ENCODE measurements around the gene MR1. TPM values are rescaled to one million over a fixed set of nuclear protein-coding genes. Genes with fewer than 3 reads are reported as not detected.

The MR1 gene
- total RNA-seq, 2 experiments from 2014 or later = 7.9 to 18.3 TPM

DNA sequence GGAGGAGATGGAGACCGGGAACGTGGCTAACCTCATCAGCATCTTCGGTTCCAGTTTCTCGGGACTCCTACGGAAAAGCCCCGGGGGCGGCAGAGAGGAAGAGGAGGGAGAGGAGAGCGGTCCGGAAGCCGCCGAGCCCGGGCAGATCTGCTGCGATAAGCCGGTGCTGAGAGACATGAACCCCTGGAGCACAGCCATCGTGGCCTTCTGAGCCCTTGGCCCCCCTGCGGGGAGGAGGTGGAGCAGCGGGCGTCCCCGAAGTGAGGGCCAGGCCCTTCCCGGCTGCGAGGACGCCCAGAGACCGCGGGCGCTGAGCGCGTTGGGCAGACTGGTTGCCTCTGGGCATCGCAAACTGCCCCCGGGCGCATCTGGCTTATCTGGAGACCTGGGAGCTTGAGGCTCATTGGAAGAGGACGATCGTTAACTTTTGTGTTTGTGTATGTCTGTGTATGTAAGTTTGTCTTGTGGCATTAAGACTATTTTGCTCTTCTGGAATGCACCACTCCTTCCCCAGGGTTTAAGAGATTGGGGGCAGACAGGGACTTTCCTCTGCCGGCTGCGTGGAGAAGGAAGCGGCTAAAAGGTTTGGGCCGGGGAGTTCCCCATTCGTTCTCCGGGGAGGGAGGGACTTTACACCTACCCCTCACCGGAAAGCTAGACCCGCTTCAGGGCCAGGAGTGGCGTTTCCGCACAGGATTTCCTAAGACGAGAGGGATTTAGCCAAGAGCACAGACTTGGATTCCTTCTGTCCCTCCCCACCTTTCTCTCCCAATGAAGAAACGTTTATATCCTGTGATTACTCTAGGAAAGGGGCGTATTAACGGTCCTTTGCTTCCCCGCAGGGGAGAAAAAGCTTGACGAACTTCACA, 56.1 kb downstream of the MR1 start:
- Histone ChIP-seq H3K4me3 (ENCODE audit: low read depth, low read length, poor library complexity, severe bottlenecking) (peak overlapping the region; percentile 81), H3K36me3 (ENCODE audit: insufficient read depth, low read length) (peaks cover 4% of the 10 kb centered on the region; the same call in 1 of the 2 replicates), H3K4me2 (ENCODE audit: low read length) (peak overlapping the region; percentile 97), H2AFZ (ENCODE audit: low read length) (peak overlapping the region; percentile 44; the same call in 1 of the 2 replicates), H4K20me1 (ENCODE audit: insufficient read depth, low read length) (peaks cover 24% of the 10 kb centered on the region), H3K4me1 (ENCODE audit: insufficient read depth, low read length, poor library complexity, severe bottlenecking) (peaks cover 27% of the 10 kb centered on the region), H3K9me2 (ENCODE audit: insufficient read depth, low read length) (no peaks in the 10 kb centered on the region), H3K27ac (ENCODE audit: low read depth, low read length, poor library complexity, severe bottlenecking) (peak overlapping the region; percentile 75), H3K79me2 (ENCODE audit: insufficient read depth, low read depth, low read length) (peaks cover 23% of the 10 kb centered on the region; the same call in 1 of the 2 replicates), H3K9me3 (ENCODE audit: low read length) (no peaks in the 10 kb centered on the region)
- TF ChIP-seq CTCF (conservative IDR thresholded peaks at IDR 0.05; ENCODE audit: low read length) = peak; percentile 1; the same call in 1 of the 2 replicates
- TF ChIP-seq EZH2phosphoT487 (IDR thresholded peaks at IDR 0.05; ENCODE audit: borderline replicate concordance, low read depth, low read length) = no peak
- BruUV-seq (replicated peaks) = TSS peak; percentile 67
- CTCF ChIA-PET (ENCODE audit: unreplicated experiment) = interaction anchor here (1.3 kb wide), 1 partner anchor 15 kb away, joined by 3 read pairs; no protein-coding TSS in a partner anchor
- intact Hi-C loops (cut with micrococcal nuclease; ENCODE audit: unreplicated experiment) = loop anchor here (1.0 to 5.0 kb wide), 4 partner anchors 15 to 67 kb away; partner anchors contain the start of gene STX6
- POLR2A ChIA-PET = interaction anchor here (0.5 to 1.9 kb wide), 15 partner anchors 9 to 303 kb away, joined by 3 to 13 read pairs (median 4); no protein-coding TSS in a partner anchor
- peak; percentile 71 for DNase-seq (ENCODE audit: low spot score)

DNA sequence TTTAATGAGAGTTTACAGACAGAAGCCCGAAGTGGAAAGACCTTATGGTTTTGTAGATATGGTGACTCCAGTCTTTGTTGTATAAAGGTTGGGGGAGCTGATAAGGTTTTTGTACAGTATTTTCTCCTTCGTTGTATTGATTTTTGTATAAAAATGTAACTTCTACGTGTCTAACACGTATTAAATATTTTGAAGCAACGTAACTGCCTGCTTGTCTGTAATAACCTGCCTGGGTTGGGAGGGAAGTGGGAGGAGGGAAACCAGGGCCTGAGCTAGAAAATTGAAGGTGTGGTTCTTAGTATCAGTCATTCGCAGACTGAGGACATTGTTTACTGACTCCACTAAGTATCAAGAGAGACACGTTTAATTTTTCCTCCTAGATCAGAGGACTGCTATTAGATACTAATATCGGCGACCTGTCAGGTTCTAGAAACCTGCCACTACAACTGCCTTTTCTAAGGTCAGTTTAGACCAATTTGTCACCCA, 56.9 kb downstream of the MR1 start:
- DNase-seq (ENCODE audit: low spot score) = peak; percentile 18
- Histone ChIP-seq H3K36me3 (ENCODE audit: insufficient read depth, low read length) (peaks cover 4% of the 10 kb centered on the region; the same call in 1 of the 2 replicates), H3K4me3 (ENCODE audit: low read depth, low read length, poor library complexity, severe bottlenecking) (peak overlapping the region; percentile 81), H3K9me3 (ENCODE audit: low read length) (no peaks in the 10 kb centered on the region), H2AFZ (ENCODE audit: low read length) (no peak overlapping the region), H3K9me2 (ENCODE audit: insufficient read depth, low read length) (no peaks in the 10 kb centered on the region), H3K4me2 (ENCODE audit: low read length) (peak overlapping the region; percentile 97), H3K4me1 (ENCODE audit: insufficient read depth, low read length, poor library complexity, severe bottlenecking) (peaks cover 27% of the 10 kb centered on the region), H3K27ac (ENCODE audit: low read depth, low read length, poor library complexity, severe bottlenecking) (no peak overlapping the region), H4K20me1 (ENCODE audit: insufficient read depth, low read length) (peaks cover 24% of the 10 kb centered on the region), H3K79me2 (ENCODE audit: insufficient read depth, low read depth, low read length) (peaks cover 23% of the 10 kb centered on the region; the same call in 1 of the 2 replicates)
- intact Hi-C loops (cut with micrococcal nuclease; ENCODE audit: unreplicated experiment) = loop anchor here (1.0 kb wide), 1 partner anchor 15 kb away; no protein-coding TSS in a partner anchor
- BruUV-seq (replicated peaks) = no TSS peak
- POLR2A ChIA-PET = interaction anchor here (0.5 to 1.9 kb wide), 16 partner anchors 8 to 304 kb away, joined by 3 to 13 read pairs (median 4); no protein-coding TSS in a partner anchor
- CTCF ChIA-PET (ENCODE audit: unreplicated experiment) = interaction anchor here (1.3 kb wide), 1 partner anchor 14 kb away, joined by 3 read pairs; no protein-coding TSS in a partner anchor
- TF ChIP-seq EZH2phosphoT487 (IDR thresholded peaks at IDR 0.05; ENCODE audit: borderline replicate concordance, low read depth, low read length) (no peak), CTCF (conservative IDR thresholded peaks at IDR 0.05; ENCODE audit: low read length) (no peak)
